ENCODE data around the gene EXOC6B.
"Not testable (repeated sequence)": the region's sequence is repeated elsewhere in the genome, so short reads cannot be mapped to it uniquely, and the experiment has no call there.

The EXOC6B gene

DNA sequence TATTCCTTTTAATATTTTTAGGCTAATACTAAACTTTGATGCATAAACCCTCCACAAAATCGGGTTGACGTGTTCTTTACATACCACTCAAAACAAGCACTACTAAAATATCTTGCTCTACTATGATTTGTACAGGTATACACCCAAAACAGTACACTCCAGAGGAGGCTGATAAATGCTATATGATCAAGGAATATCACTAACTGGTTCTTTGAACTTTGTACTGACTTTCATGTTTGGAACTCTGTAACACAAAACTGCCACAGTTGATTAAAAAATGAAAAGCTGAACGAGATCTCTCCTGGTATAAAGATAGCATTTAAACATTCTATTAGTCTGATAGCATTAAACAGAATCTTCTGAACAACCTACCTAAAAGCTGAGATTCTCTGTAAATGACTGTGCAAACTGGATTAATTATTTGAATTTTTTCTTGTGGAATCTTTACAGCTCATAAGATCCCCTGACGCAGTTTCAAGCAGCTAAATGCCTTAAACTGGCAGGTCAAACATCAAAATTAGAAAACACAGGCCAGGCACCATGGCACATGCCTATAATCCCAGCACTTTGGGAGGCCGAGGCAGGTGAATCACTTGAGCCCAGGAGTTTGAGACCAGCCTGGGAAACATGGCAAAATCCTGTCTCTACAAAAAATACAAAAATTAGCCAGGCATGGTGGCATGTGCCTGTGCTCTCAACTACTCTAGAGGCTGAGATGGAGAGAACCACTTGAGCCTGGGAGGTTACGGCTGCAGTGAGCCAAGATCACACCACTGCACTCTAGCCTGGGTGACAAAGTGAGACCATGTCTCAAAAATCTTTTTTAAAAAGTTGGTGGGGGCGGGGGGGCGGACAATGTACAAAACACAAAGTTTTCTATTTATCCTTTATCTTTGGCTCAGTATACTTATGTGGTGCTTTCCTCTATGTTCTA is 150.6 kb downstream of the EXOC6B start:
- no peak for DNase-seq

DNA sequence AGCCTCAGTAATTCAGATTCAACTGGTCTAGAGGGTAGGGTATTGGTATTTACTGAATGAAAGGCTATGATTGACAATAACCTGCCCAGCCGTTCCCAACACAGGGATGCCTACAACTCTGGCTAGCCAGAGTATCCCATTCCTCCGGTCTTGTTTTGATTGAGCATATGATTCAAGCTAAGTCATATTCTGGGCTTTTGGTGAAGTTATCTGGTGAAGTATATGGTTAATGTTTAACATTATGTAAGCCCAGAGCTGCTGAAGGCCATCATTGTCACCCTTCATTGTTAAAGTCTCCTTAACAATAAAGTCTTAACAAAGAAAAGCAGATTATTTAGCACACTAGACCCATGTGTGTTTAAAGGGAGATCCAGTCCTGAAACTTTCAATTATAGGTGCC is 152.6 kb downstream of the EXOC6B start:
- DNase-seq, result no peak

DNA sequence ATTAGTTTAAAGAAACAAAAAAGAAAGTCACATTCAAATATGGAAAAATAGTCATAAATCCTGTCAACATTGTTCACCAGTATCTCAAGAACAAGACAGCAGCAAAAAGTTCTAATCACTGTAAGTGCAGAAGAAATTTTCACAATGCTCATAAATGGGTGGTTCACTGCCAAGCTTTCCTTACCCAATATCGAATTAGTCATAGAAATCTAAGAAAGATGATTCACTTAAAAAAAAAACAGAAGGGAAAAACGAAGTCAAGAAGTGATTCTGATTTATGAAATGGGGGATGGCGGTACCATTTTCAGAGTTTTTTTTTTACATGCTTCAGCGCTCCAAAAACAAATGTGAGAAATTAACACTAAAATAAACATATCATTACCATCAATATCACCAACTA is 156.7 kb downstream of the EXOC6B start:
- no peak for DNase-seq

DNA sequence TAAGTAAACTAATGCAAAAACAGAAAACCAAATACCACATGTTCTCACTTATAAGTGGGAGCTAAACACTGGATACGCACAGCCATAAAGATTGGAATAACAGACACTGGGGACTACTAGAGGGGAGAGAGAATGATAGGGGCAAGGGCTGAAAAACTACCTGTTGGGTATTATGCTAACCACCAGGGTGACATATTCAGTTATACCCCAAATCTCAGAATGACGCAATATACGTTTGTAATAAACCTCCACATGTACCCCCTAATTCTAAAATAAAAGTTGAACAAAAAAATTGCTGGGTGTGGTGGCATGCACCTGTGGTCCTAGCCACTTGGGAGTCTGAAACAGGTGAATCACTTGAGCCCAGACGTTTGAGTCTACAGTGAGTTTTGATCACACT is 157.2 kb downstream of the EXOC6B start:
- no peak for DNase-seq

DNA sequence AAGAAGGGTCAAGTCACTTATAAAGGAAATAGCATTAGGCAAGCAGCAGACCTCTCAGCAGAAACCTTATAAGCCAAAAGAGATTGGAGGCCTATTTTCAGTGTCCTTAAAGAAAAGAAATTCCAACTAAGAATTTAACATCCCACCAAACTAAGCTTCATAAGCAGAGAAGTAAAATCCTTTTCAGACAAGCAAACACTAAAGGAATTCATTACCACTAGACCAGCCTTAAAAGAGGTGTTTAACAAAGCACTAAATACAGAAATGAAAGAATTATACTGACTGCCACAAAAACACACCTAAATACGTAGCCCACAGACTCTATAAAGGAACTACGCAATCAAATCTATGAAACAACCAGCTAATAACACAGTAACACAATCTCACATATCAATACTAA is 160.4 kb downstream of the EXOC6B start:
- no peak for DNase-seq

DNA sequence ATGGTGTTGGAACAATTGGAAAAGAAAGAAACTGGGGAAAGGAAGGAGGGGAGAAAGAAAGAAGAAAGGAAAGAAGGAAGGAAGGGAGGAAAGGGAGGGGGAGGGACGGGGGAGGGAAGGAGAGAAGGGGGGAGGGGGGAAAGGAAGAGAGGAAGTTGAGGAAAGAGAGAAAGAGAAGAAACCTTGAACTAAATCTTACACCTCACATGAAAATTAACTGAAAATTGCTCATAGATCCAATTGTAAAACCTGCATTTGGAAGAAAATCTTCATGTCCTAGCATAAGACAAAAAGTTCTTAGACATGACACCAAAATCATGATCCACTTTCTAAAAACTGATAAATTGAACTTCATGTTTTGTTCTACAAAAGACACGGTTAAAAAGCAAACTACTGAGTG is 163.8 kb downstream of the EXOC6B start:
- no peak for DNase-seq

DNA sequence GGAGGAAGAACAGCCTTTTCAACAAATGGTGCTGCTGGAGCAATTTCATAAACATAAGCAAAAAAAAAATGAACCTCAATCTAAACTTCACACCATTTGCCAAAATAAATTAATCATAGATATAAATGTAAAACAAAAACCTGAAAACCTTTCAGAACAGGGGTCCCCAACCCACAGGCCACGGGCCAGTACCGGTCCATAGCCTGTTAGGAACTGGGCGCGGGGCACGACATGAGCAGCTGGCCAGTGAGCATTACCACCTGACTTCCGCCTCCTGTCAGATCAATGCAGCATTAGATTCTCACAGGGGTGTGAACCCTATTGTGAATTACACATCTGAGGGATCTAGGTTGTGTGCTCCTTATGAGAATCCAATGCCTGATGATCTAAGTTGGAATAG is 176.0 kb downstream of the EXOC6B start:
- no peak for DNase-seq

DNA sequence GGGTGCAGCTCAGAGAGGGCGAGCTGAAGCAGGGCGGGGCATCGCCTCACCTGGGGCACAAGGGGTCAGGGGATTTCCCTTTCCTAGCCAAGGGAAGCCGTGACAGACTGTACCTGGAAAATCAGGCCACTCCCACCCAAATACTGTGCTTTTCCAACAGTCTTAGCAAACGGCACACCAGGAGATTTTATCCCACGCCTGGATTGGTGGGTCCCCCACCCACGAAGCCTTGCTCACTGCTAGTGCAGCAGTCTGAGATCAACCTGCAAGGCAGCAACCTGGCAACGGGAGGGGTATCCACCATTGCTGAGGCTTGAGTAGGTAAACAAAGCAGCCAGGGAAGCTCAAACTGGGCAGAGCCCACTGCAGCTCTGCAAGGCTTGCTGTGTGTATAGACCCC is 184.6 kb downstream of the EXOC6B start:
- not testable (repeated sequence) for DNase-seq

DNA sequence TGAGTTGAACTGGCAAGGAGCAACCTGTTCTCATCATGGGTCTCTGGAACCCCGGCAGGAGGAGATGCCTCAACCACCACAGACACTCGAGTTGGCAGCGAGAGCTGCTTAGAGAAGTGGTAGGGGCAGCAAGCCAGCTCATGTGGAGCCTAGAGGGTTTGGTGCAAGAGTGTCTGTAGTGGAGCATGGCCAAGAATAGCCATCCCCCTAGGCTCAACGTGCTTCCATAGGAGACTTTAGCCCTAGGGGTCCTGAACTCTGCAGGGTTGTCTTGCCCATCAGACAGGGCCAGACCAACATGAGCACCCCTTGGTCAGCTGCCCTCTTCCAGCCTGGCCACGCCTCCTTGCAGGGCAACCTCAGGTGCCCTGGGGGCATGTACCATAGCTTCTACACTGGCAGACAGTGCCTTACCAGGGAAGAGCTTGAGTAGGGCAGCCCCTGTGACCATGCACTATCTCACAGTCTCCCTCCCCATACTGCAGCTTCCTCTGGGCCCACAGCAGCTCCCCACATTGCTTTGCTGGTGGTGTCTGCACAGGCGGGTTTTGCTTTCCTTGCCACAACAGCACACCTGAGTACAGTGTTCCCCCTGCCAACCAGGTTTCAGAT is 187.1 kb downstream of the EXOC6B start:
- DNase-seq, result no peak

DNA sequence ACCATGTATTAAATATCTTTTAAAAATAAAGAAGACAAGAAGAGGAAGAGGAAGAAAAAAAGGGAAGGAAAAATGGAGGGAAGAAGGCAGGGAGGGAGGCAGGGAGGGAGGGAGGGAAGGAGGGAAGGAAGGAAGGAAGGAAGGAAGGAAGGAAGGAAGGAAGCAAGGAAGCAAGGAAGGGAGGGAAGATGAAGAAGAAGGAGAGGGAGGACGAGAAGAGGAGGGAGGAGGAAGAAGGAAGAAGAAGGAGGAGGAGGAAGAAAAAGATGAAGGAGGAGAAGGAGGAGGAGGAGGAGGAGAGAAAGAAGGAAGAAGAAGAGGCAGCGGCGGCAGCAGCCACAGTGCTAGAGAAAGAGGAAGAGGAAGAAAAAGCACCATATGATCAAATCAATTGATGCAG is 189.6 kb downstream of the EXOC6B start:
- DNase-seq, result no peak

DNA sequence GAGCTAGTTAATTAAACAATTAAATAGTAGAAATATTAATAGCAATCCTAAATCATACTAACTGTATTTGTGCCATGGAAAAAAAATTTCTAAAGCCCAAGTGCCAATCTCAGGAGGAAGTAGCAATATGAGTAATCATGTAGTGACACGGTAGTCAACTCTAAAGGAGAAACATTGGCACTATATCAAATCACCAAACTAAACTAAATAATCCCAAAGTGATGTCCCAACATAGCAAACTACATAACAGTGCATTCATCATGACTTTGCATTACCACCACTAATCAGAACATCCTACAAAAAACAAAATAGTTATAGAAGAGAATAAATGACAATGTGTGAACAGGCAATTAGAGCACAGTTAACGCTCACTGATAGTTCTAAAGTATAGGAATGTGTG is 195.1 kb downstream of the EXOC6B start:
- no peak for DNase-seq

DNA sequence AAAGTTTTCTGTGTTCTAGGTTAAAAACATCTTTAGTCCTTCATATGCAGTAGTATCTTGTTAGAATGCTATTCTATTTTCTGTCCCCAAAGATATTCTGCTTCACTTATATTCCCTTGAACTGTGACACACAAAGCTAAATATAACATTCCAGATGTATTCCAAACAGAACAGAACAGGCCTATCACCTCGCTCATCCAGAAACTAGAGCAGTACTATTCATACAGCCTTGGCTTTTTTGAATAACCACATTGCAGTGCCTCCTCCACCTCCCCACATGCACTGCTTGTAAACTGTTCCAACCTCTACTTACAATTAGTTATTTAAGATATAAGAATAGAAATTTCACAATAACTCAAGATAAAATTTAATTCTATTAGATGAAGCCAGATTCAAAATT is 196.8 kb downstream of the EXOC6B start:
- no peak for DNase-seq

DNA sequence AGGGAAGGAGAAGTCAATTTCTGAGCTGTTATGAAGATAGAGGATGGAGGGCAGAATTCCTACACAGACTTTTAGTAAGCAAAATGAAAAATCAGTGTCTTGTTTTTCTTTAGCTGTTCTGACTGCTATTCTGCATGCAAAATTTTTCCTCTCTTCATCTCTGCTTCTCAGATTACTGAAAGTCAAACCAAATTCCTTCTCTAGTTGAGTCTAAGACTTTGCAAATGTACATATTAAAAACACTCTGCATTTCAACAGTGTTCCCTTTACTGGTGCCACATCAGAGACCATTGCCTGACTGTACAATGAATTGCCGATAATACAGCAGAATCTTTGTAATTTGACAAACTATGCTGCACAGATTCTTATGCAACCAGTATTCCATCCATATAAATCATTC is 198.8 kb downstream of the EXOC6B start:
- no peak for DNase-seq

DNA sequence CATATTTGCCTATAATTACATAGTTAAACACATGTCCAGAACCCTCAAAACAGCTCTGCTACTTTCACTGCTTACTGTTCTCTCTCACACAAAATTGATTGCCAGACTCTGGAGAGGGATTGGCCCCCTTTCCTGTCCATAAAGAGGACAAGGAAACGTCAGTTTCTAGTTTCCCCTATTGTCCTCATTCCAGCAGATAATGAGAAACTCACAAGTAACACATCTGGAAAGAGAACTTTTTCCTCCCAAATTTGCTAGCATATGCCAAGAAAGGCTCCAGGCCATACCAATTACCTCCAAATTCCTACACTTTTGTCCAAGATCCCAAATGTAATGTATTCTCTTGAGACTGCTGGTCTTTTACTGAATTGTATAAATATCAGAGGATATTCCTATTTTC is 200.5 kb downstream of the EXOC6B start:
- no peak for DNase-seq

DNA sequence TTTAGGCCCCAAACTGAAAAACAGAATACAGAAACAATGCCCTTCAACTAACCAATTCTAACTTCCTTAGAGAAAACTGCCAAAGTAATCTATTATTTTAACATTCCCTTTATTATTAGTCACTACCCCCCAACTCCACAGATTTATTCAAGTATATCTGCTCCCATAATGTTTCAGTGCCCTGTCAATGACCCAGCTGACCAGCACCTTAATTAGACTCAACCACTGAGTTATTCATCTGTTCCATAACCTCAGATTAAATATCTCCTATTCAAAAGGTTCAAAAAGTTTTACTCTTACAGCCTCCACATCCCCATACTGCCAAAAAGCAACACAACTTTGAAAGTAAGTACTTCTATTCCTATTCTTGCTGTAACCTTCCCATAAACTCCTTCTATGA is 202.4 kb downstream of the EXOC6B start:
- no peak for DNase-seq

DNA sequence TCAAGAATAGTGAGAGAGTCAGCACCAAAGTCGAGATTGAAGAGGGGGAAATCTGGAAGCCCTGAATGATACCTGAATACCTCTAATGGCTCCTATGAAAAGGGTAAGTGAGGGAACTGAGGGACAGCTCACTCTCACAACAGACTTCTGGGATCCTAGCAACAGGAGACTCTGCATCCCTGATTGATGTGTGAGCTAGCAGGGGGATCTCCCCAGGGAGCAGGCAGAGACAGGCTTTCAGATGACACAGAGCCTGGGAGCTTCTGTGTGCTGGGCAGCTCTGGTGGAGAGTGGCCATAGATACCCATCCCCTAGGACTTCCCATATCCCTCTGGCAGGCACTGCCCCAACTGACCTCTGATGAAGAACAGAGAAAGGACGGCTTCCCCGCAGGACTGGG is 206.2 kb downstream of the EXOC6B start:
- DNase-seq, result no peak

DNA sequence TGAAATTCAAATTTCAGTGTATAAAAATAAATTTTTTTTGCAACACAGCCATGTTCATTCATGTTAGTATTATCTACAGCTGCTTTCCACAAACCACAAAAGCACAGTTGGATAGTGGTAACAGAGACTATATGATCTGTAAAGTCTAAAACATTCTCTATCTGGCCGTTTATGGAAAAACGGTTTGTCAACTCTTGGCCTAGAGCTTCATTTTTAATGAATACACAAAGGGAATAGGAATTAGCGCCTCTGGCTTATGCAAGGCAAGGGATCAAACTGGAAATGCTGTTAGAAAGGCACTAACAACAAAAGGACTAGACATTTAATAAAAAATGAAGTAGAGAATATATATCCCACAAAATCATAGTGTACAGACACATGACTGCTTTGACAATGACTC is 211.9 kb downstream of the EXOC6B start:
- no peak for DNase-seq

DNA sequence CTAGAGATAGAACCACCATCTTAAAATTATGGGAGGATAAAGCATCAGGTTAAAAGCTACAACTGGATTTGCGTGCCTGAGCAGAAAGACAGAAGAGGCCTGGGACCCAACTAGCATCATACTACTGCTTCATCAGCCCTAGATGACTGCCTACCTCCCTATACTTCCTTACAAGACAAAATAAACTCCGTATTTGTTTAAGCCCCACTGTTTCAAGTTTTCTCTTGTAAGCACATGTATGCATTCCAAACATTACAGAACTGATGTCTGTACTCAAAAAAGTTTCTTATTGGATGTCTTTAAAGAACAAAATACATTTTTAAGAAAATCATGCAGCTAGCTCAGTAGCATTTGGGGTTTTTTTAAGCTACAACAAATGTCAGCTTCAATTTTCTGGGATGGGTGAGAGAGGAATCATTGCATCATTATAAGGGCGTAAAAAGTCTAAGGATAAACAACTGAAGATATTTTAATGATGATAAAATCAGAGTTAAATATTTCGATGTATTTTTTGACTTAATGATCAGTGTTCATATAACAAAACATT is 213.1 kb downstream of the EXOC6B start:
- no peak for DNase-seq

DNA sequence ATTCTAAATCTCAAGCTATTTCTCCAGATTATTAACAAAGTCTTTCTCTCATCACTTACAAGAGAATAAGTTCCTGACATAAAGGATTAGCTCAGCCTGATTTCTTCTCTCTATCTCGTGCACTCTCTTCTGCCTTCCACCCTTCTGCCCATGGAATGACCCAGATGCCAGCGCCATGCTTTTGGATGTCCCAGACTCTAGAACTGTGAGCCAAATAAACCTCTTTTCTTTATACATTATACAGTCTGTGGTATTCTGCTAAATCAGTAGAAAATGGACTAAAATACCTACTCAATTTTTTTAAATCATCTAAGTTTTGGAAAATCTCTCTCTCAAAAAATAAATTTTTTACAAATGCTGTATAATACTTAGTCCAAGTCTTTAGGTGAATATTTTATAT is 218.6 kb downstream of the EXOC6B start:
- no peak for DNase-seq

DNA sequence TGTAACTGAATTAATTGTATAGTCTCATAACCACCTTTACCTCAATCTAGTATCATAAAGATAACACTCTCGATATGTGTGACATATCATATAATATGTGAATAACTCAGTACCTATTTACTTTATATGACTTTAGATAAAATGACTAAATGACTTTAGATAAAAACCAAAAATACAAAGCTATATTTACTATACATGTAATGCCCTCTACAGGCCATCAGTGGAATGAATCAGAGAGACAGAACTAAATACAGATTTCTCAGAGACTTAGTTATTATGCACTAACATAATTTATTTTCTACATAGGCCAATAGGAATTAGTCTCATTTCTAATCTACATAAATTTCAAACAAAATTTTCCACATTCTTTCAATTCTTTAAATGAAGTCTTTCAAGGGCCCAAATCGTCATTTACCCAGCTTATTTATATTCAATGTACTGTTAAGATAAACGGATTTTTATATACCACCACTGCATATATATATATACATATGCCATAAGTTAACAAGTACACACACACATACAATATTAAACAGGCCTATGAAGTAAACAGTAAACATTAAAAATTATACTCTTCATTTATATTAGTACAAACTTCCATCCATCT is 219.9 kb downstream of the EXOC6B start:
- DNase-seq, result no peak

DNA sequence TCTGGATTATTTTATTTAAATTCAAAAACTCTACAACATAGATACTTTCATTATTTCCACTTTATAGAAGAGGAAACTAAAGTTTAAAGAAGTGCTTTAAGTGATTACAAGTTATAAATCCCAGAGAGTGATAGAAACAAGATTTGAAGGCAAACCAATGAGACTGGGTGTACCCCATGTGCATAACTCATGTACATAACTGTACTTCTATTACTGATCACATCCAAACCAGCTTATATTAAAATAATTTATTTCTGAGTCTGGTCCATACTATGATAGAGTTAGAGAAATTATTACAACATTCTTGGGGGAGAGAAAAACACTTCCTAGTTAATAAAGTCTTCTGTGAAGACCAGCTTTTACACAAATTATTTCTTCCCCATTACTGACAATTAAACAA is 221.4 kb downstream of the EXOC6B start:
- no peak for DNase-seq

DNA sequence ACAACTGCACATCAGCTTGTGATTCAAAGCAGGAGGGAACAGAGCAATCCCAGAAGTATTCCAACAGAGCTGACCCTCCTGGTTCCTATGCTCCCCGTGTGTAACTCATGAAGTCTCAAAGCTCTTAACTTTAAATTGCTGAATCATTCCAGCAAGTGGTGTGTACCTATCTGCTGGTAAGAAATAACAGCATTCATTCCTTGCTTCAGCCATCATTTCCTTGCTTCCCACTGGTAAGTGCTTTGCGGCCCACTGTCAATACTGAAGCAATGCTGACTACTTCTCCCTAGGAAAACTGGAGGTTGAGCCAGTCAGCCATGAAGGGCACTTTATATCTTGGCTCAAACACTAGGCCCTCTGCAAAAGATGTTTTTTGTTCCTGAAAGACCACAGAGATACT is 222.4 kb downstream of the EXOC6B start:
- no peak for DNase-seq

DNA sequence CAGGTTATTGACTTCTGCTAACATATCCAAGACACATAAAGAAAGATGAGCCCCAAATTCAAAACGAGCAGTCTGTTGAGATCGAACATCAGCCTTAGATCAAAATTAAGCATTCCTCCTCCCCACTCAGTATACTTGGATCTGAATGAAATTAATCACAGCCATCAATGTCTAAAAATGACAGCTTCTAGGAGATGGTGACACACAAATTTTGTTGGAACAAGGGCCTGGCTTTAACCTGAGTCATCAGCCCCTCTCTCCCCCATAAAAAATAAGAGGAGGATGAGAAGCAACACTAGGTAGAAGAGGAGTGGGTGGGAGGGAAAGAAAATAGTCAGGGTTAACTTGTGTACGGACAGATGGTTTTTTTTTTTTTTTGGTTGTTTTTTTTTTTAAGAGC is 223.1 kb downstream of the EXOC6B start:
- DNase-seq, result no peak

DNA sequence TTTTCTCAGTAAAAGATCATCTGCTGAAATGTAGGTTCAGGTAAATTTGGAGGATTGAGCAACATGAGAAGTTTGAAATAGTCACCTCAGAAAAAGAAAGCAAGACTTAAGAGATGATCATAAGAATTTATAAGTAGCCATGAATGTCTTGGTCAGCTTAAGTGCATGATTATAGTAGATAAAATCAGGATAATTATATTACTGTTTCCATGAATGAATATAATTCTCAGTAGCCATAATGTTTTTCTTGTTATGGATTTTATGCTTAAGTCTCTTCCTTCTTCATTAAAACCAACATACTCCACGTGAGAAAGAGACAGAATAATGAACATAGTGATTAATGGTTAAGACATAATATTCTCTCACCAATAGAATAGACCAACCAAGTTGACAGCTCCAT is 223.7 kb downstream of the EXOC6B start:
- no peak for DNase-seq

All from activated CD4-positive, CD25-positive, alpha-beta regulatory T cell treated with anti-CD3 and anti-CD28 coated beads, Interleukin-2, amount 50 U/mL, for 72 hours (primary cell).